HepG2 (cell line): ENCODE measurements around the gene WTAP. TPM values are rescaled to one million over a fixed set of nuclear protein-coding genes. Genes with fewer than 3 reads are reported as not detected.

ENCODE experiments used
- BCLAF1 ChIP-seq: fragments of 450-650 bp; IDR thresholded peaks from 2 replicates; pipeline ENCODE4 v1.6.1; 2017; ENCODE audit warnings: mild to moderate bottlenecking
- KAT7 ChIP-seq: IDR thresholded peaks from 2 replicates; pipeline ENCODE4 v1.6.1; 2018; ENCODE audit warnings: borderline replicate concordance, missing compliant biosample characterization
- MAFG ChIP-seq: sonication (generic); formaldehyde crosslinking; IDR thresholded peaks from 2 replicates; pipeline ENCODE4 v1.5.1; 2020; ENCODE audit warnings: mild to moderate bottlenecking, missing genetic modification reagents
- NAIF1 ChIP-seq: sonication (generic); formaldehyde crosslinking; IDR thresholded peaks from 2 replicates; pipeline ENCODE4 v1.5.0; 2020; ENCODE audit warnings: mild to moderate bottlenecking, missing genetic modification reagents, borderline replicate concordance
- NFIB ChIP-seq: sonication (generic); formaldehyde crosslinking; IDR thresholded peaks from 2 replicates; pipeline ENCODE4 v1.9.0; 2021; ENCODE audit warnings: missing genetic modification reagents, mild to moderate bottlenecking, borderline replicate concordance
- NFRKB ChIP-seq: fragments of 450-650 bp; IDR thresholded peaks from 2 replicates; pipeline ENCODE4 v1.6.1; 2017
- PLSCR1 ChIP-seq: sonication (generic); formaldehyde crosslinking; IDR thresholded peaks from 2 replicates; pipeline ENCODE4 v1.5.0; 2020; ENCODE audit warnings: missing genetic modification reagents, mild to moderate bottlenecking, borderline replicate concordance
- SNAPC5 ChIP-seq: sonication (generic); formaldehyde crosslinking; IDR thresholded peaks from 2 replicates; pipeline ENCODE4 v1.8.1; 2023; ENCODE audit warnings: mild to moderate bottlenecking, missing genetic modification reagents, borderline replicate concordance
- SRSF9 ChIP-seq: fragments of 200-400 bp; formaldehyde crosslinking; IDR thresholded peaks from 2 replicates; pipeline ENCODE4 v1.6.1; 2018; ENCODE audit warnings: borderline replicate concordance, mild to moderate bottlenecking, low read depth, low read length; ENCODE audit not compliant: insufficient read depth, poor library complexity, severe bottlenecking
- TGIF2 ChIP-seq: IDR thresholded peaks from 2 replicates; pipeline ENCODE4 v1.6.1; 2016; ENCODE audit warnings: control low read depth, missing compliant biosample characterization
- ZBTB33 ChIP-seq: sonication (generic); formaldehyde crosslinking; IDR thresholded peaks from 2 replicates; pipeline ENCODE4 v1.4.0; 2020; ENCODE audit warnings: missing genetic modification reagents
- ZFP62 ChIP-seq: sonication (generic); formaldehyde crosslinking; IDR thresholded peaks from 2 replicates; pipeline ENCODE4 v1.4.0; 2020; ENCODE audit warnings: missing genetic modification reagents
- ZFYVE20 ChIP-seq: sonication (generic); formaldehyde crosslinking; IDR thresholded peaks from 2 replicates; pipeline ENCODE4 v1.8.0; 2023; ENCODE audit warnings: low read depth, mild to moderate bottlenecking, moderate library complexity, missing genetic modification reagents, borderline replicate concordance
- ZNF138 ChIP-seq: sonication (generic); formaldehyde crosslinking; IDR thresholded peaks from 2 replicates; pipeline ENCODE4 v1.5.0; 2020; ENCODE audit warnings: mild to moderate bottlenecking, low read depth, missing genetic modification reagents
- ZNF225 ChIP-seq: sonication (generic); formaldehyde crosslinking; IDR thresholded peaks from 2 replicates; pipeline ENCODE4 v1.4.0; 2020; ENCODE audit warnings: mild to moderate bottlenecking, missing genetic modification reagents
- ZNF256 ChIP-seq: sonication (generic); formaldehyde crosslinking; conservative IDR thresholded peaks from 2 replicates; pipeline ENCODE4 v1.4.0; 2020; ENCODE audit warnings: missing genetic modification reagents
- ZNF614 ChIP-seq: IDR thresholded peaks from 2 replicates; pipeline ENCODE4 v1.6.1; 2018; ENCODE audit warnings: missing biosample characterization, missing genetic modification reagents, inconsistent platforms, borderline replicate concordance
- ZNF615 ChIP-seq: sonication (generic); formaldehyde crosslinking; IDR thresholded peaks from 2 replicates; pipeline ENCODE4 v1.5.0; 2020; ENCODE audit warnings: mild to moderate bottlenecking, missing genetic modification reagents, borderline replicate concordance
- ZNF644 ChIP-seq: IDR thresholded peaks from 2 replicates; pipeline ENCODE4 v1.6.1; 2016; ENCODE audit warnings: low read depth
- ZNF770 ChIP-seq: sonication (generic); formaldehyde crosslinking; IDR thresholded peaks from 2 replicates; pipeline ENCODE4 v1.5.0; 2020; ENCODE audit warnings: mild to moderate bottlenecking, missing genetic modification reagents
- ZNF781 ChIP-seq: sonication (generic); formaldehyde crosslinking; IDR thresholded peaks from 2 replicates; pipeline ENCODE4 v1.5.1; 2020; ENCODE audit warnings: borderline replicate concordance, mild to moderate bottlenecking, missing genetic modification reagents; ENCODE audit errors: not compliant biosample characterization
- polyA plus RNA-seq, 8 experiments: library from polyadenylated mRNA; depleted of rRNA in 3 of 8; stranded (reverse) in 7 of 8; unstranded in 1 of 8; fragments of >200 nt; fragmentation: Illumina TruSeq in 4 of 8; extraction: Trizol in 4 of 8; gene quantifications; 2 replicates each; pipeline versions ENCODE4 v1.2.1 to v1.2.3, GENCODE V29; 2011 to 2016; ENCODE audit warnings: low read depth in 4 of 8, missing spikeins in 1 of 8, mixed read lengths in 1 of 8; ENCODE audit not compliant: insufficient read depth in 1 of 8
- total RNA-seq, 5 experiments: library from RNA; depleted of rRNA; stranded (reverse); fragments of >200 nt; fragmentation: Illumina TruSeq; extraction: Trizol; gene quantifications; 2 replicates each; pipeline ENCODE4 v1.2.3, GENCODE V29; 2016; ENCODE audit warnings: low read depth in 1 of 5

WTAP gene
- total and polyA plus RNA-seq, 2 of the 13 experiments (the other 11 are each of a cell fraction or from before 2014, with no cell fraction given): 31.6 to 167 TPM

GRCh38 chr6:159761873-159762680 lies 34.8 kb downstream of the WTAP start, which contains the start of gene ACAT2 (continued):
- TF ChIP-seq SNAPC5 (peak; percentile 70; the same call in 1 of the 2 replicates), ZNF256 (CRISPR knock-in tag) (peak; percentile 88; the same call in 1 of the 2 replicates), ZFYVE20 (CRISPR knock-in tag) (no peak), ZNF644 (no peak), TGIF2 (CRISPR knock-in tag) (no peak; the same call in 1 of the 2 replicates), BCLAF1 (no peak), NFIB (no peak), ZNF781 (peak; percentile 89), KAT7 (CRISPR knock-in tag) (peak; percentile 93), PLSCR1 (peak; percentile 96; the same call in 1 of the 2 replicates), ZNF138 (no peak), ZNF770 (CRISPR knock-in tag) (peak; percentile 11; the same call in 1 of the 2 replicates), ZNF615 (CRISPR knock-in tag) (no peak), NAIF1 (CRISPR knock-in tag) (0 out of 2 replicates have a peak, but pooled peaks have one; percentile 84), NFRKB (no peak), ZFP62 (CRISPR knock-in tag) (no peak), ZBTB33 (CRISPR knock-in tag) (no peak), ZNF225 (CRISPR knock-in tag) (no peak), SRSF9 (no peak), ZNF614 (CRISPR knock-in tag) (peak; percentile 14; the same call in 1 of the 2 replicates), MAFG (no peak)
